Panc1 (cell line): ENCODE measurements around the gene ANKRD61. TPM values are rescaled to one million over a fixed set of nuclear protein-coding genes. Genes with fewer than 3 reads are reported as not detected.
"Not testable (repeated sequence)": the region's sequence is repeated elsewhere in the genome, so short reads cannot be mapped to it uniquely, and the experiment has no call there.

Experiments
- ATAC-seq: fragments of 200-7000 bp; cut with Tn5 transposase; 2 replicates; pipeline ENCODE4 v1.9.1; 2020; ENCODE audit warnings: mild to moderate bottlenecking, moderate library complexity
- BruUV-seq: library from RNA; stranded (reverse); fragments of 400-500 nt; replicated peaks from 2 replicates; lab custom pipeline; 2021; lab: Mats Ljungman, UMichigan
- CTCF ChIA-PET: fragments of 300-600 bp; sonication (Branson Sonifier 250); formaldehyde crosslinking; loops from one replicate; lab custom pipeline; 2022; ENCODE audit warnings: antibody characterized with exemption; lab: Charles Lee
- POLR2A ChIA-PET: fragments of 300-600 bp; sonication (Branson Sonifier 250); formaldehyde crosslinking; loops from one replicate; lab custom pipeline; 2022; ENCODE audit warnings: antibody characterized with exemption; lab: Charles Lee
- DNase-seq: peaks from one replicate; pipeline ENCODE4 v3.0.0-alpha.2; 2010; ENCODE audit warnings: low read depth, low spot score
- H3K27ac ChIP-seq: 2 replicates; pipeline ENCODE4 v1.5.1; 2011; ENCODE audit warnings: mild to moderate bottlenecking, low read length, inconsistent platforms
- H3K27me3 ChIP-seq: fragments of 200-500 bp; sonication (Bioruptor generic); 2 replicates; pipeline ENCODE4 v1.6.0; 2014; ENCODE audit warnings: low read length, inconsistent platforms; ENCODE audit not compliant: control insufficient read depth, insufficient read depth
- H3K36me3 ChIP-seq: fragments of 200-500 bp; sonication (Bioruptor generic); 2 replicates; pipeline ENCODE4 v1.5.1; 2014; ENCODE audit warnings: inconsistent platforms, mild to moderate bottlenecking, low read length, moderate library complexity; ENCODE audit not compliant: control insufficient read depth, insufficient read depth
- H3K4me1 ChIP-seq: 2 replicates; pipeline ENCODE4 v1.5.1; 2011; ENCODE audit warnings: inconsistent platforms, mild to moderate bottlenecking, low read length, moderate library complexity; ENCODE audit not compliant: control insufficient read depth, insufficient read depth
- H3K4me3 ChIP-seq, 2 experiments: 2 replicates each; pipeline ENCODE4 v1.5.1; 2011 to 2012; ENCODE audit warnings: low read depth in 2 of 2, low read length in 2 of 2, mild to moderate bottlenecking in 2 of 2, inconsistent platforms in 1 of 2, moderate library complexity in 1 of 2
- H3K9me3 ChIP-seq: fragments of 200-500 bp; sonication (Bioruptor generic); 2 replicates; pipeline ENCODE4 v1.5.1; 2014; ENCODE audit warnings: low read depth, mild to moderate bottlenecking, inconsistent platforms, low read length, moderate library complexity; ENCODE audit not compliant: control insufficient read depth, insufficient read depth
- in situ Hi-C: cut with HindIII; loops from 2 replicates; pipeline ENCODE4 v1.10.0; 2016; ENCODE audit warnings: low sequenced_read_pairs, low pct_unique_long_range_greater_than_20kb
- intact Hi-C: fragments of 100-400 bp; cut with micrococcal nuclease; formaldehyde crosslinking; loops from one replicate; pipeline ENCODE4 v1.10.0; 2022; ENCODE audit not compliant: unreplicated experiment
- total RNA-seq: library from RNA; stranded (reverse); gene quantifications from one replicate; pipeline ENCODE4 v1.2.1, GENCODE V29; 2021; ENCODE audit not compliant: unreplicated experiment

Gene ANKRD61
- total RNA-seq, 1 experiment from 2014 or later, result 0.18 TPM

DNA sequence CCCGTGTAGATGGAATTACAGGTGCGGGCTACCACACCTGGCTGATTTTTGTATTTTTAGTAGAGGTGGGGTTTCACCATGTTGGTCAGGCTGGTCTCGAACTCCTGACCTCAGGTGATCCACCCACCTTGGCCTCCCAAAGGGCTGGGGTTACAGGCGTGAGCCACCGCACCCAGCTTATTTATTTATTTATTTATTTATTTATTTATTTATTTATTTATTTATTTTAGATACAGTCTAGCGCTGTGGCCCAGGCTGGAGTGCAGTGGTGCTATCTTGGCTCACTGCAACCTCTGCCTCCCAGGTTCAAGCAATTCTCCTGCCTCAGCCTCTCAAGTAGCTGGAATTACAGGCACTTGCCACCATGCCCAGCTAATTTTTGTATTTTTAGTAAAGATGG is 51.9 kb downstream of the ANKRD61 start:
- H3K27ac ChIP-seq, H3K4me1 ChIP-seq, H3K36me3 ChIP-seq, in situ Hi-C loops, intact Hi-C loops, H3K9me3 ChIP-seq, DNase-seq, ATAC-seq, H3K27me3 ChIP-seq, BruUV-seq, H3K4me3 ChIP-seq: not testable (repeated sequence)
- POLR2A ChIA-PET, result interaction anchor here (0.6 to 0.7 kb wide), 3 partner anchors 12 to 215 kb away, joined by 3 to 6 read pairs (median 5); no protein-coding TSS in a partner anchor
- CTCF ChIA-PET, result interaction anchor here (0.6 kb wide), 1 partner anchor 32 kb away, joined by 4 read pairs; no protein-coding TSS in a partner anchor

Other genes starting within 250 kb of the ANKRD61 start
- gene RNF216, start 249.7 kb upstream of the ANKRD61 start, total RNA-seq, result 61.6 TPM
- gene OCM, start 150.6 kb upstream of the ANKRD61 start, total RNA-seq, result not detected
- 128 TPM for gene CCZ1, start 132.6 kb upstream of the ANKRD61 start, total RNA-seq
- 0.26 TPM for gene RSPH10B, start 60.7 kb upstream of the ANKRD61 start, total RNA-seq
- gene PMS2, start 22.3 kb upstream of the ANKRD61 start, total RNA-seq, result 40.2 TPM
- gene AIMP2, start 22.1 kb upstream of the ANKRD61 start, total RNA-seq, result 126 TPM
- gene EIF2AK1, start 27.8 kb downstream of the ANKRD61 start, total RNA-seq, result 205 TPM
- gene USP42, start 73.6 kb downstream of the ANKRD61 start, total RNA-seq, result 18.6 TPM
- gene CYTH3, start 241.2 kb downstream of the ANKRD61 start, total RNA-seq, result 35.5 TPM